Coronary artery (tissue), 2 donors: ENCODE data around the gene NEUROD4.

Experiments
- DNase-seq: peaks from one replicate; pipeline ENCODE4 v3.0.0-alpha.2; 2017; ENCODE audit warnings: low spot score
- H3K27ac ChIP-seq, 2 donors: fragments of 200-600 bp; sonication (generic); one replicate each; pipeline ENCODE4 v1.5.1; 2016 to 2019
- H3K4me3 ChIP-seq: fragments of 200-600 bp; sonication (generic); 2 replicates; pipeline ENCODE4 v1.5.1; 2016; ENCODE audit warnings: mild to moderate bottlenecking, moderate library complexity
- CTCF ChIP-seq: fragments of 200-600 bp; sonication (generic); IDR thresholded peaks from one replicate; pipeline ENCODE4 v1.5.1; 2019; ENCODE audit warnings: antibody characterized with exemption

Gene NEUROD4

GRCh38 chr12:55019784-55020183 is at the start of gene NEUROD4:
TSS of gene NEUROD4 (plus strand) at chr12:55019974. CDS start at chr12:55026440, 6,466 bp downstream.
- H3K4me3 ChIP-seq, result no peak within 1 kb of the TSS
- DNase-seq, result no peak
- H3K27ac ChIP-seq, result no peak within 1 kb of the TSS
- no peak for TF ChIP-seq CTCF

GRCh38 chr12:54970741-54971140 is 49.0 kb upstream of the NEUROD4 start:
- no peak for DNase-seq
- Histone ChIP-seq H3K27ac (no peak overlapping the region), H3K4me3 (no peak overlapping the region)
- TF ChIP-seq CTCF, result no peak

- Histone ChIP-seq H3K27ac (no peak overlapping the region), H3K4me3 (no peak overlapping the region)
- no peak for TF ChIP-seq CTCF
- DNase-seq, result no peak
Measured at GRCh38 chr12:54973556-54973955, 46.2 kb upstream of the NEUROD4 start.

GRCh38 chr12:54974279-54974678 is 45.5 kb upstream of the NEUROD4 start:
- TF ChIP-seq CTCF, result no peak
- Histone ChIP-seq H3K27ac (no peak overlapping the region), H3K4me3 (no peak overlapping the region)
- no peak for DNase-seq

GRCh38 chr12:54975272-54975671 is 44.5 kb upstream of the NEUROD4 start:
- DNase-seq, result no peak
- Histone ChIP-seq H3K27ac (no peak overlapping the region), H3K4me3 (no peak overlapping the region)
- no peak for TF ChIP-seq CTCF

GRCh38 chr12:54975875-54976274 is 43.9 kb upstream of the NEUROD4 start:
- Histone ChIP-seq H3K27ac (no peak overlapping the region), H3K4me3 (no peak overlapping the region)
- no peak for DNase-seq
- no peak for TF ChIP-seq CTCF

GRCh38 chr12:54977155-54977554 is 42.6 kb upstream of the NEUROD4 start:
- Histone ChIP-seq H3K27ac (no peak overlapping the region), H3K4me3 (no peak overlapping the region)
- DNase-seq, result no peak
- no peak for TF ChIP-seq CTCF
